Measurements from ENCODE around the gene AFDN.
"Not testable (repeated sequence)": the region's sequence is repeated elsewhere in the genome, so short reads cannot be mapped to it uniquely, and the experiment has no call there.

Gene AFDN

GRCh38 chr6:167956491-167956890, 129.8 kb downstream of the AFDN start:
- no peak for DNase-seq

- DNase-seq = no peak
Observed at GRCh38 chr6:167956983-167957492, 130.3 kb downstream of the AFDN start.

- DNase-seq = no peak
Observed at GRCh38 chr6:167957626-167958025, 130.9 kb downstream of the AFDN start.

- DNase-seq = no peak
Observed at GRCh38 chr6:167960579-167960978, 133.9 kb downstream of the AFDN start.

- DNase-seq = no peak
Observed at GRCh38 chr6:167962711-167963110, 136.0 kb downstream of the AFDN start.

GRCh38 chr6:167963589-167964057, 136.9 kb downstream of the AFDN start:
- DNase-seq = no peak

- no peak for DNase-seq
Observed at GRCh38 chr6:167965592-167966539, 139.2 kb downstream of the AFDN start.

- DNase-seq = no peak
Observed at GRCh38 chr6:167966540-167966905, 139.8 kb downstream of the AFDN start.

GRCh38 chr6:167968091-167968490, 141.4 kb downstream of the AFDN start:
- no peak for DNase-seq

- no peak for DNase-seq
Observed at GRCh38 chr6:167970230-167970629, 143.5 kb downstream of the AFDN start.

GRCh38 chr6:167972193-167972592, 145.5 kb downstream of the AFDN start:
- DNase-seq = no peak

GRCh38 chr6:167973148-167973885, 146.6 kb downstream of the AFDN start:
- DNase-seq = no peak

- no peak for DNase-seq
Observed at GRCh38 chr6:167974640-167975344, 148.1 kb downstream of the AFDN start.

GRCh38 chr6:167975458-167975857, 148.7 kb downstream of the AFDN start:
- DNase-seq = no peak

GRCh38 chr6:167976116-167976657, 149.5 kb downstream of the AFDN start:
- DNase-seq = not testable (repeated sequence)

- no peak for DNase-seq
Observed at GRCh38 chr6:167976708-167977107, 150.0 kb downstream of the AFDN start.

GRCh38 chr6:167977717-167978467, 151.2 kb downstream of the AFDN start:
- DNase-seq = no peak

- no peak for DNase-seq
Observed at GRCh38 chr6:167978607-167979006, 151.9 kb downstream of the AFDN start.

GRCh38 chr6:167979436-167980139, 152.9 kb downstream of the AFDN start:
- peak; percentile 40 for DNase-seq

- no peak for DNase-seq
Observed at GRCh38 chr6:167980911-167981580, 154.3 kb downstream of the AFDN start.
